NB4 (cell line): ENCODE results near the gene PRKG1.

Source experiments
- DNase-seq: peaks from one replicate; pipeline ENCODE4 v3.0.0; 2010; ENCODE audit warnings: low read depth
- H3K4me3 ChIP-seq: one replicate; pipeline ENCODE4 v1.5.1; 2011; ENCODE audit warnings: mild to moderate bottlenecking, low read depth, low read length, moderate library complexity
- MYC ChIP-seq: IDR thresholded peaks from 2 replicates; pipeline ENCODE4 v1.6.1; 2011; ENCODE audit warnings: low read depth, low read length
- POLR2A ChIP-seq: IDR thresholded peaks from 2 replicates; pipeline ENCODE4 v1.6.1; 2011; ENCODE audit warnings: mild to moderate bottlenecking; ENCODE audit not compliant: insufficient read length; ENCODE audit errors: extremely low read depth
- TF ChIP-seq, protein P1 (sequence below): IDR thresholded peaks from one replicate; pipeline ENCODE4 v1.5.1; 2012; ENCODE audit warnings: low read depth, low read length
- TF ChIP-seq, protein P2 (sequence below): IDR thresholded peaks from 2 replicates; pipeline ENCODE4 v1.6.1; 2011; ENCODE audit warnings: low read depth, low read length

Gene PRKG1

DNA sequence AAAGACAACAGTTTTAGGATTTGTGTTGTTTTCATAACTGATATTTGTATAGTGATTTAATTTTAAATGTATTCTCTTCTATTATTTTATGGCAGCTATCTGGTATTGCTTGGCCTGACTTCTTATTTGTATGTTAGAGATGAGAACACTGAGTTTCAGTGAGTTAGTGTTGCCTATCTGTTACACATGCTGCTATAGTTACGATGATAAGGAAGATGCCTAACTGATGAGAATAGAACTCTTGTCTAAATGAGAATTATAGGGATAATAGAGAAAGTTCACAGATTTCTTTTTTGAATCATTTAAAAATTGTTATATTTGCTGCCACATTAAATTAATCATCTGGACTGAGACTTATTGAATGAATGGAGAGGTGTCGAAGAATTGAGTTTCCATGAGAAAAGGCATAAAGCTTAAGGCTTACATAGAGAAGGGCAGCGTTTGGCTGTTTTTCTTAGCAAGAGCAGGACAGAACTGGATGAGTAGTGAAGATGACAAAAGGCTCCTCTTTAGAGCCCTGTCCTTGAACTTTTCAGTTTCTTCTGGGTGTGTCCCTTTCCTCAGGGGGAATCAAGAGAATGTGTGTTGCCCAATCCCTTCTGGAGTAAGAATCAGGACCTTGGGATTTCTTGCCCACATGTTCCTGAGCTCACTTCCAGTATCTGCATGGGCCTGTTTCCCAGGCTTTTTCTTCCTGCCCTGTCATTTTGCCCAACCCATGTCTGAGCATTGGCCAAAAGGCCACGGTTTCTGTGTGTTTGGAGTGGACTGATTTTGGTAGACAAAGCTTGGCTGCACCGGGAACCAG lies 820.7 kb downstream of the PRKG1 start:
- TF ChIP-seq, protein P1, sequence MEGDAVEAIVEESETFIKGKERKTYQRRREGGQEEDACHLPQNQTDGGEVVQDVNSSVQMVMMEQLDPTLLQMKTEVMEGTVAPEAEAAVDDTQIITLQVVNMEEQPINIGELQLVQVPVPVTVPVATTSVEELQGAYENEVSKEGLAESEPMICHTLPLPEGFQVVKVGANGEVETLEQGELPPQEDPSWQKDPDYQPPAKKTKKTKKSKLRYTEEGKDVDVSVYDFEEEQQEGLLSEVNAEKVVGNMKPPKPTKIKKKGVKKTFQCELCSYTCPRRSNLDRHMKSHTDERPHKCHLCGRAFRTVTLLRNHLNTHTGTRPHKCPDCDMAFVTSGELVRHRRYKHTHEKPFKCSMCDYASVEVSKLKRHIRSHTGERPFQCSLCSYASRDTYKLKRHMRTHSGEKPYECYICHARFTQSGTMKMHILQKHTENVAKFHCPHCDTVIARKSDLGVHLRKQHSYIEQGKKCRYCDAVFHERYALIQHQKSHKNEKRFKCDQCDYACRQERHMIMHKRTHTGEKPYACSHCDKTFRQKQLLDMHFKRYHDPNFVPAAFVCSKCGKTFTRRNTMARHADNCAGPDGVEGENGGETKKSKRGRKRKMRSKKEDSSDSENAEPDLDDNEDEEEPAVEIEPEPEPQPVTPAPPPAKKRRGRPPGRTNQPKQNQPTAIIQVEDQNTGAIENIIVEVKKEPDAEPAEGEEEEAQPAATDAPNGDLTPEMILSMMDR: no peak
- TF ChIP-seq POLR2A (no peak), MYC (no peak)
- TF ChIP-seq, protein P2, sequence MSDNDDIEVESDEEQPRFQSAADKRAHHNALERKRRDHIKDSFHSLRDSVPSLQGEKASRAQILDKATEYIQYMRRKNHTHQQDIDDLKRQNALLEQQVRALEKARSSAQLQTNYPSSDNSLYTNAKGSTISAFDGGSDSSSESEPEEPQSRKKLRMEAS: no peak
- no peak for DNase-seq
- H3K4me3 ChIP-seq: no peak overlapping the region

DNA sequence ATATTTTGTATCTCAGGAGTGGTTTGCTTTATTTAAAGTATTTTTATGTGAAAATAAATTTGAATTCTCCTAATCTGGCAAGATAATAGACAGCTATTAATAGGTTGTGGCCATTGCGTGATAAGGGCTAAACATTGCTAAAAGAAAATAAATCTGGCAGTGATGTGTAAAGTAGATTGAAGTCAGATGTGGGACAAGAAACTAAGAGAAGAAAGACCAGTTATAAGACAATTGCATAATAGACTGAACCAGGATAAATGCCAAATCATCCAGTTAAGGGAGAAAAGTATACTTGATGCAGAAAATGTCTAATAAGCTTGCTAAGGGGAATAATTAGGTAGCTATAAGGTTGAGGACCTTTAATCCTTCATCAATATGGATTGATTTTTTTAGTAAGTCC lies 822.6 kb downstream of the PRKG1 start:
- TF ChIP-seq MYC: no peak
- TF ChIP-seq, protein P1: no peak
- TF ChIP-seq POLR2A: no peak
- TF ChIP-seq, protein P2: no peak
- no peak for DNase-seq

DNA sequence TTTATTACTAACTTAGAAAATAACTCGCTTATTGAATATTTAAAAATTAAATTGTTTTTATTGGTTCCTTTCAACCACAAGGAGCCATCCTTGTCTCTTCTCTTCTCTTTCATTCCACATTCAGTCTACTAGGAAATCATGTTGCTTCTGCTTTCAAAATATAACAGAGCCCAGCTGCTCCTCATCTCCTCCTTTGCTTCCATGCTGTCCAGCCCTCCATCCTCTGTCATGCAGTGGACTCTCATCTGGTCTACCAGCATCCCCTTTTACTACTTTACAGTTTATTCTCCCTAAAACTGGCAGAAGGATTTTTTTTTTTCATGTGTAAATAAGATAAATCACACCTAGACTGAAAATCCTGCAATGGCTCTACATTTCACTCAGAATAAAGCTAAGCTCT lies 823.3 kb downstream of the PRKG1 start:
- TF ChIP-seq POLR2A (no peak), MYC (no peak)
- TF ChIP-seq, protein P2: no peak
- TF ChIP-seq, protein P1: no peak
- DNase-seq: no peak
- no peak overlapping the region for H3K4me3 ChIP-seq

More for the DNA sequence above, 822.6 kb downstream of the PRKG1 start:
- H3K4me3 ChIP-seq: no peak overlapping the region

DNA sequence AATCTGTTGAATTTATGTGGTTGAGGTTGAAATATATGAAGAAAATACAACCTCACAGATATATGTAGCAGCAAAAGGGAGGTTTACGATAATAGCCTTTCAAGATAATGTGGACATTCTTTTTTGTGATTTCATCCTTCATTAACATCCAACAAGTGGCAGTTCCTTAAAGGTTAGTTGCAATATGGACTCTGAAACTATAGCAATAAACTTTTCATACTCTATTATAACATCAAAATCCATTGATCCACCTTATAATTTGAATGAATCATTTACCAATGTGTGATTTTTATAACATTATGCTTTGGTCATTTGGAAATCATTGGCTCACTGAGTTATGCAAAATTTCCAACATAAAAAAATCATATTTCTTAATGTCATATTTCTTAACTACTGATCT lies 825.9 kb downstream of the PRKG1 start:
- DNase-seq: no peak
- TF ChIP-seq MYC (no peak), POLR2A (no peak)
- TF ChIP-seq, protein P2: no peak
- TF ChIP-seq, protein P1: no peak
- no peak overlapping the region for H3K4me3 ChIP-seq

DNA sequence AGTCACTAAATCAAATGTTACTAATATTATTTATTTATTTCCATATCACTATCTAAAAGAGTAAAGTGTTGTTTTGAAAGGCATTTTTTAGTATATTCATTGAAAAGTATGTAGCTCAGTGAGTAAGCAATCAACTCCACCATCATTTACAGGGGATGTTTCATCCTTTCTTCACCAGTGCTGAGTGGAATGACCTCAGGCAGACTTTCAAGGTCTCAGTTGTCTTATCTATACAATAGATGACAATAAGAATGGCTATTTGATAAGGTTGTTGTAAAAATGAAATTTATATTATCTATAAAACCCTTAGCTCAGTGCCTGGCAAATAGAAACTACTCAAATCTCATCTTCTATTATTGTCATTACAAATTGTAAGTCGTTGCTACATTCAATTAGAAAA lies 829.4 kb downstream of the PRKG1 start:
- no peak for DNase-seq
- H3K4me3 ChIP-seq: no peak overlapping the region
- TF ChIP-seq, protein P2: no peak
- TF ChIP-seq, protein P1: no peak
- TF ChIP-seq MYC: no peak
- TF ChIP-seq POLR2A: no peak
